Neural cell (in vitro differentiated cells): ENCODE results near the gene PRKAG3.

Experiments used
- EP300 ChIP-seq: fragments of 450-650 bp; conservative IDR thresholded peaks from 2 replicates; pipeline ENCODE4 v1.6.1; 2014; ENCODE audit warnings: antibody characterized with exemption, mild to moderate bottlenecking, moderate library complexity; ENCODE audit not compliant: poor library complexity, severe bottlenecking
- EZH2 ChIP-seq: fragments of 200-600, 300-800 bp; shearing (Covaris generic), sonication (generic); IDR thresholded peaks from 2 replicates; pipeline ENCODE4 v1.6.1; 2014; ENCODE audit warnings: antibody characterized with exemption, low read length, borderline replicate concordance, mild to moderate bottlenecking; ENCODE audit not compliant: insufficient read depth, poor library complexity, severe bottlenecking
- MXI1 ChIP-seq: fragments of 450-650 bp; conservative IDR thresholded peaks from 2 replicates; pipeline ENCODE4 v1.6.1; 2014; ENCODE audit warnings: antibody characterized with exemption, mild to moderate bottlenecking; ENCODE audit not compliant: poor library complexity, severe bottlenecking
- POLR2AphosphoS5 ChIP-seq: IDR thresholded peaks from 2 replicates; pipeline ENCODE4 v1.6.1; 2012
- SMC3 ChIP-seq: fragments of 450-650 bp; conservative IDR thresholded peaks from 2 replicates; pipeline ENCODE4 v1.6.1; 2014; ENCODE audit warnings: antibody characterized with exemption, mild to moderate bottlenecking, moderate library complexity; ENCODE audit not compliant: poor library complexity
- TAF1 ChIP-seq: IDR thresholded peaks from 2 replicates; pipeline ENCODE4 v1.6.1; 2012; ENCODE audit warnings: low read depth
- TF ChIP-seq, protein P1 (sequence below): fragments of 450-650 bp; IDR thresholded peaks from 2 replicates; pipeline ENCODE4 v1.5.1; 2014; ENCODE audit warnings: antibody characterized with exemption, mild to moderate bottlenecking, moderate library complexity; ENCODE audit not compliant: poor library complexity, severe bottlenecking

DNA sequence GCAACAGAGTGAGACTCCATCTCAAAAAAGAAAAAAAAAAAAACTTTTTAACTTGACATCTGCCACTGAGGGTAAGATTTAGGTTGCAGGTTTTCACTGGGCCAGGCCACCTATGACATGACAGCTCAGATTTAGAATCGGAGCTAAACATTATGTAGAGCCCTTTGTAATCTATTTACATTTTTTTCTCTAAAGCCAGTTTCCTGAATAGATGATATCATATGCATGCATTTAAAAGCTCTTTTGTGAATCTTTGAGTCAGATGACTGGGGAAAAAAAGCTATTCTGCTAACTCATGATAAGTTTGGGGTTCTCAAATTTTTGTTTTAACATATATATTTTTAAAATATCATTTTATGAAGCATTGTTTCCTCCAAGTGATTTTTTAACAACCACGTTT, 21.3 kb downstream of the PRKAG3 start:
- TF ChIP-seq SMC3 (no peak), POLR2AphosphoS5 (no peak), EP300 (no peak), MXI1 (no peak), EZH2 (no peak), TAF1 (no peak)
- TF ChIP-seq, protein P1, sequence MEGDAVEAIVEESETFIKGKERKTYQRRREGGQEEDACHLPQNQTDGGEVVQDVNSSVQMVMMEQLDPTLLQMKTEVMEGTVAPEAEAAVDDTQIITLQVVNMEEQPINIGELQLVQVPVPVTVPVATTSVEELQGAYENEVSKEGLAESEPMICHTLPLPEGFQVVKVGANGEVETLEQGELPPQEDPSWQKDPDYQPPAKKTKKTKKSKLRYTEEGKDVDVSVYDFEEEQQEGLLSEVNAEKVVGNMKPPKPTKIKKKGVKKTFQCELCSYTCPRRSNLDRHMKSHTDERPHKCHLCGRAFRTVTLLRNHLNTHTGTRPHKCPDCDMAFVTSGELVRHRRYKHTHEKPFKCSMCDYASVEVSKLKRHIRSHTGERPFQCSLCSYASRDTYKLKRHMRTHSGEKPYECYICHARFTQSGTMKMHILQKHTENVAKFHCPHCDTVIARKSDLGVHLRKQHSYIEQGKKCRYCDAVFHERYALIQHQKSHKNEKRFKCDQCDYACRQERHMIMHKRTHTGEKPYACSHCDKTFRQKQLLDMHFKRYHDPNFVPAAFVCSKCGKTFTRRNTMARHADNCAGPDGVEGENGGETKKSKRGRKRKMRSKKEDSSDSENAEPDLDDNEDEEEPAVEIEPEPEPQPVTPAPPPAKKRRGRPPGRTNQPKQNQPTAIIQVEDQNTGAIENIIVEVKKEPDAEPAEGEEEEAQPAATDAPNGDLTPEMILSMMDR, result no peak
